Peyer's patch (tissue), 4 donors: Measurements from ENCODE around the gene ESRRG.

Source experiments
- CTCF ChIP-seq, 6 experiments: fragments of 450-650 bp in 4 of 6; fragments of 200-600 bp in 2 of 6; sonication (generic) in 1 of 6; IDR thresholded peaks; one replicate each; pipeline ENCODE4 v1.5.1; 2017 to 2019; ENCODE audit warnings: antibody characterized with exemption in 6 of 6, mild to moderate bottlenecking in 3 of 6, moderate library complexity in 1 of 6
- POLR2A ChIP-seq, 2 donors: fragments of 450-650 bp; IDR thresholded peaks; one replicate each; pipeline ENCODE4 v1.5.1; 2017; ENCODE audit warnings: antibody characterized with exemption in 2 of 2, mild to moderate bottlenecking in 2 of 2, moderate library complexity in 2 of 2

GRCh38 chr1:216598448-216598847, 124.8 kb downstream of the ESRRG start:
- TF ChIP-seq CTCF (IDR thresholded peaks at IDR 0.05) (no peak), POLR2A (IDR thresholded peaks at IDR 0.05) (no peak)
